HG03521 (cell line): ENCODE results near the gene FAHD2A.
"Not testable (repeated sequence)": the region's sequence is repeated elsewhere in the genome, so short reads cannot be mapped to it uniquely, and the experiment has no call there.

Source experiments
- ATAC-seq: cut with Tn5 transposase; IDR thresholded peaks from one replicate; pipeline ENCODE4 v1.9.1; 2021; ENCODE audit warnings: mild to moderate bottlenecking, moderate library complexity; ENCODE audit not compliant: unreplicated experiment

Gene FAHD2A

GRCh38 chr2:95389245-95390119 is 13.0 kb upstream of the FAHD2A start:
- ATAC-seq: peak; percentile 46

- no peak for ATAC-seq
These were observed 12.1 kb upstream of the FAHD2A start for GRCh38 chr2:95390272-95390880.

GRCh38 chr2:95390881-95391321 is 11.6 kb upstream of the FAHD2A start:
- no peak for ATAC-seq

- no peak for ATAC-seq
These were observed 10.7 kb upstream of the FAHD2A start for GRCh38 chr2:95391641-95392310.

- ATAC-seq: no peak
These were observed 10.2 kb upstream of the FAHD2A start for GRCh38 chr2:95392320-95392719.

- no peak for ATAC-seq
These were observed 9.6 kb upstream of the FAHD2A start for GRCh38 chr2:95392730-95393455.

- no peak for ATAC-seq
These were observed 8.6 kb upstream of the FAHD2A start for GRCh38 chr2:95393901-95394300.

GRCh38 chr2:95399061-95399460 is 3.4 kb upstream of the FAHD2A start:
- ATAC-seq: no peak

GRCh38 chr2:95401480-95401879 is 1.0 kb upstream of the FAHD2A start:
- no peak for ATAC-seq

GRCh38 chr2:95402004-95402369 is 521 bp upstream of the FAHD2A start:
- ATAC-seq: peak; percentile 3

GRCh38 chr2:95403204-95403721 is 755 bp downstream of the FAHD2A start:
- ATAC-seq: peak; percentile 20

GRCh38 chr2:95403824-95404223 is 1.3 kb downstream of the FAHD2A start:
- not testable (repeated sequence) for ATAC-seq

GRCh38 chr2:95404676-95405075 is 2.2 kb downstream of the FAHD2A start:
- ATAC-seq: not testable (repeated sequence)

GRCh38 chr2:95411239-95411638 is 8.7 kb downstream of the FAHD2A start:
- not testable (repeated sequence) for ATAC-seq

GRCh38 chr2:95414015-95414594 is 11.6 kb downstream of the FAHD2A start:
- ATAC-seq: peak; percentile 74

GRCh38 chr2:95415138-95415537 is 12.6 kb downstream of the FAHD2A start:
- not testable (repeated sequence) for ATAC-seq

GRCh38 chr2:95415561-95415960 is 13.1 kb downstream of the FAHD2A start:
- not testable (repeated sequence) for ATAC-seq

- ATAC-seq: not testable (repeated sequence)
These were observed 24.8 kb downstream of the FAHD2A start for GRCh38 chr2:95427196-95427867.

- not testable (repeated sequence) for ATAC-seq
These were observed 27.4 kb downstream of the FAHD2A start for GRCh38 chr2:95429748-95430467.
